ENCODE data around the gene RPTOR.

Gene RPTOR

DNA sequence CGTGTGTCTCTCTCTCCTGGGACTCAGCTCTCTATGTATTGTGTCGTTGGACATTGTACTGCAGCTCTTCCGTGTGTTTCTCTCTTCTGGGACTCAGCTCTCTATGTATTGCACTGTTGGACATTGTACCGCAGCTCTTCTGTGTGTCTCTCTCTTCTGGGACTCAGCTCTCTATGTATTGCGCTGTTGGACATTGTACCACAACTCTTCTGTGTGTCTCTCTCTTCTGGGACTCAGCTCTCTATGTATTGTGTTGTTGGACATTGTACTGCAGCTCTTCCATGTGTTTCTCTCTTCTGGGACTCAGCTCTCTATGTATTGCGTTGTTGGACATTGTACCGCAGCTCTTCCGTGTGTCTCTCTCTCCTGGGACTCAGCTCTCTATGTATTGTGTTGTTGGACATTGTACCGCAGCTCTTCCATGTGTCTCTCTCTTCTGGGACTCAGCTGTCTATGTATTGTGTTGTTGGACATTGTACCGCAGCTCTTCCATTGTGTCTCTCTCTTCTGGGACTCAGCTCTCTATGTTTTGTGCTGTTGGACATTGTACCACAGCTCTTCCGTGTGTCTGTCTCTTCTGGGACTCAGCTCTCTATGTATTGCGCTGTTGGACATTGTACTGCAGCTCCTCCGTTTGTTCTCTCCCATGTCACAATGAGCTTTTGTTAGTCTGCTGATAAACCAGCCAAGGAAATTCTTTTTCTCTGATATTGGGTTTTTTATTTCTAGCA, 84.8 kb downstream of the RPTOR start:
- DNase-seq = no peak
- in situ Hi-C loops (cut with HindIII; ENCODE audit: low pct_ligation_motif_present, low pct_unique_long_range_greater_than_20kb, low sequenced_read_pairs) = no loop called here

DNA sequence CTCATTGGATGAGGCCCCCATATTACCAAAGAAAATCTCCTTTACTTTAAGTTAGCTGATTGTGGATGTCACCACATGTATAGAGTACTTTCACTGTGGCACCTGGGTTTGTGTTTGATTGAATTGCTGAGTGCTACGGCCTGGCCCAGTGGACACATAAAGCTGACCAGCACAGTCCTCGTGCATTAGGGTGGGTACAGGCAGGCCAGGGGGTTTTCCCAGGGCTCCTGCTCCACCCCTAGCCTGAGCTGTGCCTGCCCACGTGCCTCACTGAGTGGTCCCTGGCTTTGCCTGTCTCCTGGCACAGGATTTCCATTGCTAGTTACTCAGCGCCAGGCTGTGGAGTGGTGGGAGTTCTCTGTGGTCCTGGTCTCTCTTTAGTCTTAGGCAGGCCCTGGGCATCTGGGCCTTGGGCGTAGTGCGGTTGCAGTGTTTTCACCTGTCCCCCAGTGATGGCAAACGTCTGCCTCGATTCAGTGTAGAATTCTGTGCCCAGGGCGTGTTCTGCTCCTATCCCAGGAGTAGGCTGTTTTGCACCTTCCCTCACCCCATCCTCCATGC, 86.0 kb downstream of the RPTOR start:
- in situ Hi-C loops (cut with HindIII; ENCODE audit: low pct_ligation_motif_present, low pct_unique_long_range_greater_than_20kb, low sequenced_read_pairs) = no loop called here
- DNase-seq = no peak

DNA sequence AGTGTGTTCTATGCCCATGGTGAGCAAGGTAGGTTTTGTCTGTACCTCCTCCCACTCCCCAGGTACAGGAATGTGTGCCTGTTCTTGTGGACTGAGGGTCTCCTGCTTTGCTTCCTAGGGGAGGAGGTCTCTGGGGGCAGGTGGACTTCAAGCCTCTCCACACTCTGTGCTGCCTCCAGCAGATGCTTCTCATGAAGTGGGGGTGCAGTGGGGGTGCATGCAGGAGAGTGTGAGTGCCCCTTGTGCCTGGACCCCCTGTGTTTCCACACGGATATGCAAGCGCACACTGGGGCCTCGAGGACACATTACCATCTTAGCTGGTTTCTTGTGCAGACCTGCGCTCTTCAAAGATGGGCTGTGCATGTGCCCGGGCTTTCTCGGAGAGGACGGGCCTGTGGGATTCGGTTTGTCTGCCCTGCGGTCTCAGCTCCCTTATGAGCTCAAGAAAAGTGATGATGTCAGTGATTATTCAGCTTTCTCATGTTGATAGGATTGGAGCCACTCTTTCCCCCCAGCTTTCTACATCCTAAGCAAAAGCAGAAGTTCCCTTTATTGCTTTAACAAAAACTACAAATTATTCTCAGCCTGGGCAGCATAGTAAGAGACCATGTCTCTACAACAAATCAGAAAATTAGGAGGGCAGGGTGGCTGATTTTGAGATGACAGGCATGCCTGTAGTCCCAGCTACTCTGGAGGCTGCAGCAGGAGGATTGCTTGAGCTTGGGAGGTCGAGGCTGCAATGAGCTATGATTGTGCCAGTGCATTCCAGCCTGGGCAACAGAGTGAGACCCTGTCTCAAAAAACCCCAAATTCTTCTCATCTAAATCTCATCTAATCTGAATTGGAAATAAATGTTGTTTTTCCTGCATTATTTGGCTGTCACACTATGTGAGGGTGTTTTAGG, 86.8 kb downstream of the RPTOR start:
- in situ Hi-C loops (cut with HindIII; ENCODE audit: low pct_ligation_motif_present, low pct_unique_long_range_greater_than_20kb, low sequenced_read_pairs) = no loop called here

DNA sequence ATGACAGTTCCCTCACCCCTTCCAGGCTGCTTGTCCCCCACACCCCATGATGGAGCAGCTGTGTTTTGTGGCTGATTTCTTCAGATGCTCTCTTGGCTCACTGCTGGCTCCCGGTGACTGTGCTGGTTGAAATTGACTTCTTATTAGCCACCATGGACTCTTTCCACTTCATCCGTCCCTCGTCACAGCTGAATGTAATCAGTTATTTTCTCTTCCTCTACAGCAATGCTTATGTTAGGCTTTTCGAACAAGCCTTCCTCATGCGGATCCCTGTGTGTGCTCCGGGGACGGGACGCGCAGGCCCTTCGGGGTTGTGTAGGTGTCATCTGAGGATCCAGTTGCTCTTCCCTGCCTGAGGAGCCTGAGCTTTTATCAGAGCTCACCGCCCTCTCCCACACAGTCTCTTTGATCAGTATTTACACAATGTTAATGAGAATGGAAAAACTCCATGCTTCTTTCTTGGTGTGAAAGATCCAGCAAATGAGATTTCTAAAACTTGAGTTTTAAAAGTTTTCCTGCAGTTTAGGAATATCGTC, 87.5 kb downstream of the RPTOR start:
- in situ Hi-C loops (cut with HindIII; ENCODE audit: low pct_ligation_motif_present, low pct_unique_long_range_greater_than_20kb, low sequenced_read_pairs) = no loop called here
- no peak for DNase-seq

More for the DNA sequence above, 86.8 kb downstream of the RPTOR start:
- DNase-seq = no peak

DNA sequence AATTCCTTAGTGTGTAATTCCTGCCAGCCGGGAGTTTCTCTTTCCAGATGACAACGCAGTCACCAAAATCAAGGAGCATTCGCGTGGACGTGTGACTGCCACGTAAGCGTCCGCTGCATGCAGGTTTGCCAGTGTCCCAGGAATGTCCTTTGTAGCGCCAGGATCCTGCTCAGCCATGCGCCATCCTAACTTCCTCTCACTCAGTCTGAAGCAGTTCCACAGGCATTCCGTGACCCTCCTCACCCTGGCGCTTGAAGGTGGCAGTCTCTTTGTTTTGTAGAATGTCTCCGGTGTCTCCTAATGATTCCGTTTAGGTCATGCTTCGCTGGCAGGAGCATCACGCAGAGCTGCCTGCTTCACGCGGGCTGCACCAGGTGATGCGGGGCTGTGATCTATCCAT, 88.6 kb downstream of the RPTOR start:
- in situ Hi-C loops (cut with HindIII; ENCODE audit: low pct_ligation_motif_present, low pct_unique_long_range_greater_than_20kb, low sequenced_read_pairs) = no loop called here

DNA sequence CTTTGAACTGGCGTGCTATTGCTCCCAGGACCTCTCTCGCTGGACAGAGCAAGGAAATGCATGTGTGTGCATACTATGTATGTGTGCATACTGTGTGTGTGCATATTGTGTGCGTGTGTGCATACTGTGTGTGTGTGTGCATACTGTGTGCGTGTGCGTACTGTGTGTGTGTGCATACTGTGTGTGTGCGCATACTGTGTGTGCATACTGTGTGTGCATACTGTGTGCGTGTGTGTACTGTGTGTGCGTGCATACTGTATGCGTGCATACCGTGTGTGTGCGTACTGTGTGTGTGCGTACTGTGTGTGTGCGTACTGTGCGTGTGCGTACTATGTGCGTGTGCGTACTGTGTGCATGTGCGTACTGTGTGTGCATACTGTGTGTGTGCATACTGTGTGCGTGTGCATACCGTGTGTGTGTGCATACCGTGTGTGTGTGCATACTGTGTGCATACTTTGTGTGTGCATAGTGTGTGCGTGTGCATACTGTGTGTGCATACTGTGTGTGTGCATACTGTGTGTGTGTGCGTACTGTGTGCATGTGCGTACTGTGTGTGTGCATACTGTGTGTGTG, 89.4 kb downstream of the RPTOR start:
- in situ Hi-C loops (cut with HindIII; ENCODE audit: low pct_ligation_motif_present, low pct_unique_long_range_greater_than_20kb, low sequenced_read_pairs) = no loop called here
- DNase-seq = no peak

More for the DNA sequence above, 88.6 kb downstream of the RPTOR start:
- no peak for DNase-seq

DNA sequence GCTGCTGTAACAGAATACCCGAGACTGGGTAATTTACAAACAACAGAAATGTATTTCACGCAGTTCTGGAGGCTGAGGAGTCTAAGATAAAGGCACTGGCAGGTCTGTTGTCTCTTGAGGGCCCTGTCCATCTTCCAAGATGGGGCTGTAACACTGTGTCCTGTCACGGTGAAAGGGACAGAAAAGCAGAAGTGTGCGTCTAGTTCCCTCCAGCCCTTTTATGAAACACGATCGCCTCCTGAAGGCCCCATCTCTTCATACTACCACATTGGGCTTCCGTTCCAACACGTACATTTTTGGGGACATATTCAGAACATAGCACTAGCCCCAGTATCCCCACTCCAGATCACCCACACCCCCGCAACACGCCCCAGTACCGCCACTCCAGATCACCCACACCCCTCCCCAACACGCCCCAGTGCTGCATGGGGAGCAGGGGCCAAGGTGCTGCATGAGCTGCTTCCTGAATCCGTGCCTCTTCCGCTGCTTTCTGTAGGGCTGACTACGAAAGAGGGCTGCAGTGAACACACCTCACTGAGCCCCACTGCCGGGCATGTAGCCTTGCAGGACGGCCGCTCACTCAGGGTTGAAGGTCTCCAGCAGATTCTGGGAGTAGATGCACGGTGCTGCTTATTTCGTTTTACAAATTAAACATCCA, 91.9 kb downstream of the RPTOR start:
- DNase-seq = no peak
- in situ Hi-C loops (cut with HindIII; ENCODE audit: low pct_ligation_motif_present, low pct_unique_long_range_greater_than_20kb, low sequenced_read_pairs) = no loop called here

DNA sequence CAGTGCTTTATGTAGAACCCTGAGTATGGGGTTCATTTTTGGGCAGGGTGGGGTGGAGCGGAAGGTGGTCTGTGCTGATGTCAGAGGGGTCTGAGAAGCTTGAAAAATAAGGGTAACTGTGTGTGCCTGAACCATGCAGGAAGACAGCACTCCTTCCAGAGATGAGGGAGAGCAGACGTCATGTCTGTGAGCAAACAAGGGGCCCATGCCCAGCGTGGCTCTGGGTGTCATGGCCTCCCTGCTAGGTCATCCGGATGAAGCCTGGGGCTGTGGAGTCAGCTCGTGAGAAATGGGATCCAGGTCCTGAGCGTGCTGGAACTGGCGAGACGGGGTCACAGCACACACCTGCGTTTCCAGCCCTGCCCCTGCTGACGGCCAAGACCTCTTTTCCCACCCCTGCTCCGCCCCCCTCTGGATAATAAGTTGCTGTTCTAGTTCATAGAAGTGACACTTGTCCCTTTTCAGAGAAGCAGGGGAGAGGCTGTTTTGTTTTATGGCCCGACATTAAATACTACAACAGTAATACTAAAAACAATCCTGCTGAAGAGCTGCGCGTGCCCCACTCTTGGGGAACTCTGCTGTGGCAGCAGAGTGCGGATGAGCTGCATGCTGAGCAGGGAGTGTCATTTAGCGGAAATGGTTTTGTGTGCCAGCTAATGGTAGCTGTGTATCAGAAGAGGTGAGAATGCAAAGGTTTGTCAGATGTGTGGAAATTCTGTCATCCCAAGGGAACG, 92.6 kb downstream of the RPTOR start:
- in situ Hi-C loops (cut with HindIII; ENCODE audit: low pct_ligation_motif_present, low pct_unique_long_range_greater_than_20kb, low sequenced_read_pairs) = no loop called here
- no peak for DNase-seq

DNA sequence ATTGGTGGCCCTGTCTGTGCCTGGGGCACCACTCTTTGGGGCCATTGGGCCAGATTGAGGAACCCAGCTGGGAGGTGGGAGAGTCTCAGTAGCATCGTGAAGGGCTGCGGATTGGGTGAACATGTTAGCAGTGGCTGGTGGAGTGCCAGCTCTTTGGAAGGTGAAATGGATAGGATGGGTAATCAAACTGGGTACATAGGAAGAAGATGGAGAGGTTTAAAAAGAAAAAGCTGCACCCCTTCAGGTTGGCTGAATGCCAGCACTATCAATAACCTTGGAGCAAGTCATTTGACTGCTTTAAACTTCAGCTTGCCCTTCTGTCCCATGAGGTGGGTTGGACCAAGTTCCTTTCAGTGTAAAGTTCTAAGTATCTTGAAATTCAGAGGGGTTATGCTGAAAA, 95.0 kb downstream of the RPTOR start:
- in situ Hi-C loops (cut with HindIII; ENCODE audit: low pct_ligation_motif_present, low pct_unique_long_range_greater_than_20kb, low sequenced_read_pairs) = no loop called here
- no peak for DNase-seq

DNA sequence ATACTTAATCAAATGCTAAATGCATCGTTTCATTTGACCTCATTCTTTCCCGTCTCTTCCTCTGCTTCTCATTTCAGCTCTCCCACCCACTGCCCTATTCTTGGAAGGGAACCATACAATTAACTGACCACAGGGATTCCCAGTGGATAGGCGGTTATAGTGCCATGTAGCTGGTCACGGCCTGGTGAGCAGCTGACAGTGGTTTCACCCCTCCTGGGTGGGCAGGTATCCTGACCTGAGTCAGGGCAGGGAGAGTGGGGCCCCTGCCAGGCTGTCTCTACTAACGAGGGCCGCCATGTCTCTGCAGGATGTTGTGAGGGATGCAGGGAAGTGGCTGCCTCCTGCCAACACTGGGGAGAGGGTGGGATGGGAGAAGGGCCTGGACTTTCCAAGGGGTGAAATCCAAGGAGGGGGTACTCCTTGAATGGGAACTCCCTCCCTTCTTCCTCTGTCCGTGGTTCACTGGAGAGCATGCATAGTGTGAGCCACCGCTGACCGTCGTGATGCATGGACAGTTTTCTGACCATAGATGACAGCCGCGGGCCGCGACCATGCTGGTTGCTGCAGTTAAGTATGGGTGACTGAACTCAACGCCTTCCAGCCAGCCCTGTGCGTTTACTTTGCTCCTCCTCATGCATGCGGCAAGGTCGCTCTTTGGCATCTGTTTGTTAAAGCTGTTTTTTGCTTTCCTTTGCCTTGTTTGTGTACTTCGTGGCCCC, 95.9 kb downstream of the RPTOR start:
- in situ Hi-C loops (cut with HindIII; ENCODE audit: low pct_ligation_motif_present, low pct_unique_long_range_greater_than_20kb, low sequenced_read_pairs) = no loop called here
- DNase-seq = no peak

DNA sequence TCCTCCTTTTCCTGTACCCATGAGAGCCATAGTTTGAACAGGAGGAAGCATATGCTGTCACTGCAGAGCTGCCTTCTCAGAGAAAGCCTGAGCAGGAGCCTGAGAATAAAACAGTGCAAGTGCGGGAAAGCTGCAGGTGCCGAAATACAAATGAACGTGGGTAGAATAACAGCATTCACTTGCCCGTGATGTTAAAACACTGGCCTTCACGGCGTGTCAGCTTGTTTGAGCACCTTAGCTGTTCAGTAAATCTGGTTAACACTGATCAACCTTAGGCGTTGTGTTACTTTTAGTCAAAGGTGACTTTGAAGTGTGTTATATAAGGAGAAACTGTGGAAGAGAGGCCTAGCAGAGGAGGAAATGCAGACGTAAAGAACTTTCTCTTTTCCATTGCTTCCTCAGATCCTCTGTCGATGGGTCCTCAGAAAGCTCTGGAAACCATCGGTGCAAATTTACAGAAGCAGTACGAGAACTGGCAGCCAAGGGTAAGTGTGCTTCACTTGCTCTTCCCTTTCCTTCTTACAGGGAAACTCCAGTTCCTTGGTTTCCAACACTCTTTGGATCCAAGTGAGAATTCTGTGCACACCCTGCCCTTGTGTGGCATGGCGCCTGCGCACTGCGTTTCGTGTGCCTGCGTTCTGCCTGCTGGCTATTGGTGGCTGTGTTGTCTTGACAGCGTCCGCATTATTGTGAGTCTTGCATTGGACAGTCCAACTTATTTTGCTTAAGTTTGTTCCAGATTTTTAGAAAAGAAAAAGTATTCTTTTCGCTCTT, 98.9 kb downstream of the RPTOR start:
- no peak for DNase-seq
- in situ Hi-C loops (cut with HindIII; ENCODE audit: low pct_ligation_motif_present, low pct_unique_long_range_greater_than_20kb, low sequenced_read_pairs) = no loop called here

DNA sequence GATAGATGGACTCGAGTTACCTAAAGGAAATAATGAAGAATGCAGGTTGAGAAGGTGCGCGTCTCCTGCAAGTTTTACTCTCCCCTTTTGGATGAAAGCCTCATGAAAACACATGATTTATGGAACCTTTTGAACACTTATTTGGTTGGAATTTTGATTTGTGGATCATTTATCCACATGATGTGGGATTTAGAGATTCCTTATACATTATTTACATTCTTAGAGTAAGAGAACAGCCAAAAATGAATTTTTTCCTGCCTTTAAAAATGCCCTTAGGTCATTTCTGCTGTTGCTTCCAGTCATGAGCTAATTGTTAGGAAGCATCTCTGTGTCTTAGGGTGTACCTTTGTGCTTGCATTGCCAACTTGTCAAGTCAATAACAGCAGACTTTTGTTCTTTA, 99.9 kb downstream of the RPTOR start:
- DNase-seq = no peak
- in situ Hi-C loops (cut with HindIII; ENCODE audit: low pct_ligation_motif_present, low pct_unique_long_range_greater_than_20kb, low sequenced_read_pairs) = no loop called here

DNA sequence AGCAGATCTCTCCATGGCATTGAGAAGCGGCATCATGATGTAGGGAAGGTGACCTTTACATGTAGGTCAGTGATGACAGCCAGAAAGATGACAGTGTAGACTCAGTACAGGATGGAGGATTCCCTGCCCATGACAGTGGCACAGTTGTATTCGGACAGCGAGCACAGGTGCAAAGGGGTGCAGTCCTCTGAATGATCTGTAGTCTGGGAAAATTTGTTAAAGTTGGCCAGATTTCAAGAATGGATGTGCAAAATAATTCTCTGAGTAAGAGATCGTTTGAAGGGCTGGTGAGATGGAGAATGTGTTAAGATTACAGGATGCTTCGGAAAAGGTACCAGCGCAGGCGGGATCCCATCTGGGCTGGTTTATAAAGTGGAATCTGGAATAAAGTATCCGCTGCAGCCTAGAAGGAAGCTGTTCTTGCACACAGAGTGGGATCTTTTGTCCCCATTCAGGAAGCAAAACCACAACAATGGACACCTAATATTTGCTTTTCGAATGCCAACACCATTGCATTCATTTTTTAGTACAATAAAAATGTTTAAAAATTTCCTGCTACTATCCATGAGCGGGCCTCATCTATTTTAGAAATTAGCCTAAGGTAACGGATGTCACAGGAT, 101.2 kb downstream of the RPTOR start:
- no peak for DNase-seq
- in situ Hi-C loops (cut with HindIII; ENCODE audit: low pct_ligation_motif_present, low pct_unique_long_range_greater_than_20kb, low sequenced_read_pairs) = no loop called here

DNA sequence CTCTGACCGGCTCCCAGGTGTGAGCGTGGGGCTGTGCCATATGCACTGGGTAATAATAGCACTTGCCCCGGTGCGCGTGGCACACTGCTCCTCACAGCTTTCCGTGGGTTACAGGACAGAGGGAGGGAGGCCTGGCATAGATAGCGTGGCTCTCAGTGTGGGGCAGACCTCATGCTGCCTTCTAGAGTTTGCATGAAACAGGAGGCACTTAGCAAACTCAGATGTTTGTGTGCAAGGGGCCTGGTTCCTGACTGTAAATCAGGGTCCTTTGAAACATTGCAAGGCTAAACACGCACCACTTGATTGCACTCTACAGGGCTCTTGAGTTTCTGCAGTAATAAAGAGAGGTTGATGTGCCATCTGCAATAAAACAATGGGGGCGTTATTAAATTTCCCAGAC, 101.7 kb downstream of the RPTOR start:
- in situ Hi-C loops (cut with HindIII; ENCODE audit: low pct_ligation_motif_present, low pct_unique_long_range_greater_than_20kb, low sequenced_read_pairs) = no loop called here
- no peak for DNase-seq

DNA sequence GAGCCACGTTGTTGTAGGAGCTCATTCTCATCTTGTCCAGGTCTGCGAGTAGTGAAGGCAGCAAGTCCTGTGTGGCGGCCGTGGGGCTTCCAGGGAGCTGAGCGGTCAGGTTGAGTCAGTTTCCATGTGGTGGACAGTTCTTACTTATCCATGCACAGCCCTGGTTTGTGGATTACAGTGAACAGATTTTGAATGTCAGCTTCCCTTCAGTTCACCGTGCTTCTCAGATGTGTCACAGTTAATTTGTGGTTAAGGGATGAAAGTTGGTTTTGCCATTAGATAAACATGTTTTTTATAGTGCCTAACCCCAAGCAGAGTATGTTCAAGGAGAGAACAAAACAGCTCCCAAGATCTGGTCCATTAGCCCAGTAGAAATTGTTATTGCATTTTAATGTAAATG, 103.1 kb downstream of the RPTOR start:
- in situ Hi-C loops (cut with HindIII; ENCODE audit: low pct_ligation_motif_present, low pct_unique_long_range_greater_than_20kb, low sequenced_read_pairs) = no loop called here
- peak; percentile 72 for DNase-seq

DNA sequence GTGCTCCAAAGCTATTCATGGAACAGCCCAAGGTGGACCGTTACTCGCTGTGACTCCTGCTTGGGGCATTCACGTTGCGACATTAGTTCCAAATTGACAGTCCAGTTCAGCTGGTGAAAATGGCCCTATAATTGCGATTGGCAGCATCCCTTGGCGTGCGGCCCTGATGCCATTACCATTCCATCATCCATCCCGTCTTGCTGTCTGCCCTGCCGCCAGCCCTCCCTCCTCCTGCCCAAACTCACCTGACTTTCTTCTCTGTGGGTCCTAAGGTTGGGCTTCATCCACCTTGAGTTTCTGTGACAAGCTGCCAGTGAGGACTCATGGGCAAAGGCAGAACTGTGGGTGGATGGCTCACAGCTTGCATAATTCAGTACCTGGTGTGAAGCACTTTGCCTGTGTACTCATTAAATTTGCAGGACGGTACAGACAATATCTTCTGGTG, 104.6 kb downstream of the RPTOR start:
- DNase-seq = no peak
- in situ Hi-C loops (cut with HindIII; ENCODE audit: low pct_ligation_motif_present, low pct_unique_long_range_greater_than_20kb, low sequenced_read_pairs) = no loop called here

Data from ACHN (cell line).